Sigmoid colon (tissue), 7 donors: ENCODE results near the gene PRKAG2. TPM values are rescaled to one million over a fixed set of nuclear protein-coding genes. Genes with fewer than 3 reads are reported as not detected.

Source experiments
- DNase-seq: peaks from one replicate; pipeline ENCODE4 v3.0.0-alpha.2; 2019
- H3K27ac ChIP-seq, 4 donors: fragments of 200-600 bp; sonication (generic); one replicate each; pipeline ENCODE4 v1.5.1; 2016 to 2019; ENCODE audit warnings: mild to moderate bottlenecking in 1 of 4
- H3K27me3 ChIP-seq, 3 donors: fragments of 200-600 bp; sonication (generic); one replicate each; pipeline ENCODE4 v1.5.1; 2019; ENCODE audit warnings: mild to moderate bottlenecking in 1 of 3
- H3K36me3 ChIP-seq, 4 donors: fragments of 200-600 bp; sonication (generic); one replicate each; pipeline ENCODE4 v1.5.1; 2016 to 2019
- H3K4me1 ChIP-seq, 4 donors: fragments of 200-600 bp; sonication (generic); one replicate each; pipeline ENCODE4 v1.5.1; 2017 to 2019
- H3K4me3 ChIP-seq, 4 donors: fragments of 200-600 bp; sonication (generic); one replicate each; pipeline ENCODE4 v1.5.1; 2017 to 2019; ENCODE audit warnings: mild to moderate bottlenecking in 2 of 4, moderate library complexity in 1 of 4
- H3K9me3 ChIP-seq, 4 donors: fragments of 200-600 bp in 3 of 4; sonication (generic) in 3 of 4; one replicate each; pipeline versions ENCODE4 v1.5.1 to v1.6.1; 2013 to 2019
- EP300 ChIP-seq, 4 donors: sonication (generic); formaldehyde crosslinking; IDR thresholded peaks; one replicate each; pipeline ENCODE4 v1.6.1; 2017; ENCODE audit warnings: antibody characterized with exemption in 4 of 4
- POLR2A ChIP-seq, 2 donors: fragments of 450-650 bp; IDR thresholded peaks; one replicate each; pipeline ENCODE4 v1.6.1; 2016; ENCODE audit warnings: antibody characterized with exemption in 2 of 2, mild to moderate bottlenecking in 2 of 2, moderate library complexity in 2 of 2
- POLR2AphosphoS5 ChIP-seq, 4 donors: sonication (generic); formaldehyde crosslinking; IDR thresholded peaks; one replicate each; pipeline ENCODE4 v1.6.1; 2017; ENCODE audit warnings: antibody characterized with exemption in 4 of 4
- WGBS, 2 donors: extraction: QIAGEN DNeasy Blood & Tissue Kit; methylation state at CpG; one replicate each; pipeline ENCODE4 v1.1.7; 2013; 5-methylcytosine and 5-hydroxymethylcytosine counted together
- intact Hi-C: fragments of 100-400 bp; cut with DNase I; formaldehyde crosslinking; loops from one replicate; pipeline ENCODE4 v1.15.1; 2023
- polyA plus RNA-seq, 3 donors: library from polyadenylated mRNA; stranded (reverse); fragments of 200-250 nt; gene quantifications; one replicate each; pipeline ENCODE4 v1.2.3, GENCODE V29; 2013
- total RNA-seq, 4 donors: library from RNA; depleted of rRNA; stranded (reverse); fragments of >200 nt; gene quantifications; one replicate each; pipeline ENCODE4 v1.1.0, GENCODE V29; 2016
- TF ChIP-seq, protein P1 (sequence below), 4 experiments: fragments of 450-650 bp in 3 of 4; fragments of 200-600 bp in 1 of 4; IDR thresholded peaks; one replicate each; pipeline ENCODE4 v1.5.1; 2016 to 2019; ENCODE audit warnings: antibody characterized with exemption in 4 of 4, mild to moderate bottlenecking in 3 of 4, moderate library complexity in 2 of 4
- donor health status: healthy with polysubstance abuse.
- donor health status: Bipolar disorder and iron deficiency.
- donor health status: healthy.

The PRKAG2 gene
- total and polyA plus RNA-seq, 7 donors = 19.2 to 51.2 (median 37.1) TPM

DNA sequence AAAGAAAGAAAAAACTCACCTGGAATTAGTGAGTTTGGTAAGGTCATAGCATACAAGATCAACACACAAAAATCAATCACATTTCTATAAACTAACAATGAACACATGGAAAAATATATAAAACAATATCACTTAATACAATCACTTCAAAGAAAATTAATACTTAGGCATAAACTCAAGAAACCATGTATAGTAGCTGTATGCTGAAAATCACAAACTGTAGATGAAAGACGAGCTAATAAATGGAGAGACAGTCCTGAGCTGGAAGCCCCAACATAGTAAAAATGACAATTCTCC is 243.5 kb downstream of the PRKAG2 start:
- Histone ChIP-seq H3K4me1 (peaks cover 0 to 50% (median 43%) of the 10 kb centered on the region in 4 donors), H3K4me3 (no peak overlapping the region), H3K9me3 (peaks cover 0 to 4% (median 0%) of the 10 kb centered on the region in 4 donors), H3K36me3 (no peaks in the 10 kb centered on the region), H3K27ac (peak overlapping the region; percentile 94 to 97 (median 95)), H3K27me3 (no peaks in the 10 kb centered on the region)
- DNase-seq = no peak
- 97 to 100% methylated on average over 1 of the region's 1 CpG for whole genome bisulfite sequencing, 2 donors
- intact Hi-C loops = loop anchor here (2.0 to 5.0 kb wide), 2 partner anchors 104 to 113 kb away; no protein-coding TSS in a partner anchor
- TF ChIP-seq POLR2AphosphoS5 (IDR thresholded peaks at IDR 0.05) (no peak), EP300 (IDR thresholded peaks at IDR 0.05) (no peak), POLR2A (IDR thresholded peaks at IDR 0.05) (no peak)
- TF ChIP-seq, protein P1, sequence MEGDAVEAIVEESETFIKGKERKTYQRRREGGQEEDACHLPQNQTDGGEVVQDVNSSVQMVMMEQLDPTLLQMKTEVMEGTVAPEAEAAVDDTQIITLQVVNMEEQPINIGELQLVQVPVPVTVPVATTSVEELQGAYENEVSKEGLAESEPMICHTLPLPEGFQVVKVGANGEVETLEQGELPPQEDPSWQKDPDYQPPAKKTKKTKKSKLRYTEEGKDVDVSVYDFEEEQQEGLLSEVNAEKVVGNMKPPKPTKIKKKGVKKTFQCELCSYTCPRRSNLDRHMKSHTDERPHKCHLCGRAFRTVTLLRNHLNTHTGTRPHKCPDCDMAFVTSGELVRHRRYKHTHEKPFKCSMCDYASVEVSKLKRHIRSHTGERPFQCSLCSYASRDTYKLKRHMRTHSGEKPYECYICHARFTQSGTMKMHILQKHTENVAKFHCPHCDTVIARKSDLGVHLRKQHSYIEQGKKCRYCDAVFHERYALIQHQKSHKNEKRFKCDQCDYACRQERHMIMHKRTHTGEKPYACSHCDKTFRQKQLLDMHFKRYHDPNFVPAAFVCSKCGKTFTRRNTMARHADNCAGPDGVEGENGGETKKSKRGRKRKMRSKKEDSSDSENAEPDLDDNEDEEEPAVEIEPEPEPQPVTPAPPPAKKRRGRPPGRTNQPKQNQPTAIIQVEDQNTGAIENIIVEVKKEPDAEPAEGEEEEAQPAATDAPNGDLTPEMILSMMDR (IDR thresholded peaks at IDR 0.05) = no peak

DNA sequence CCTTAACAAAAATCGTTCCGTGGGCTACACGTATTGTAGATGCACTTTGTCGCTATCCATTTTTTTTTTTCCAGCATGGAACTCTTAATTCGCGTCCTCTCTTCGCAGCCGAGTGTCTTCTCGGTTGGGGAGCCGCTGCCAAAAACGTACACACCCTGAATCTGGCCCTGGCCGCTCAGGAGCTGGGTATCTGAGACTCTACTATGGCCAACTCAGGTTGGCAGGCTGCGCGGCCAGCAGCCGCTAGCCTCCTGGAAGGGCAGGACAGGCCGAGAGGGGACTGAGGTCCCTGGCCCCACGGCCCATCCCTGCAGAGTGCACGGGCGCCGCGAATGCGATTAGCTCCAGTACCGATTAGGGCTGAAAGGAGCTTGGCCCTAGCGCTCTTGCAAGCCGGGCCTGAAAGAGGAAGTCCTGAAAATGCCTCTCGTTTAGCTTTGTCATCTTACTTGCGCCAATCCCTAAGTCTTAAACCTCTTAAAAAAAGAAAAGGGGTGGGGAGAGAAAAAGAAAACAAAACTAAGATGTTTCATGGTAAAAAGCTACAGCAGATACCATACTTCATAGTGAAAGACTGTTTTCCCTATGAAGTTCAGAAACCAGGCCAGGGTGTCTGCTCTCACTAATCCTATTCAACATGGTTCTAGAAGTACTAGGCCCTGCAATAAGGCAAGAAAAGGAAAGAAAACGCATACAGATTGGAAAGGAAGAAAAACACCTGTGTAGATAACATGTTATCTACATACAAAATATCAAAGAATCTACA is 244.0 kb downstream of the PRKAG2 start:
- H3K27ac ChIP-seq = peak overlapping the region; percentile 94 to 97 (median 95)
- peak overlapping the region; percentile 25 to 86 (median 74) for H3K4me3 ChIP-seq
- DNase-seq = peak; percentile 73
- intact Hi-C loops = loop anchor here (1.0 to 5.0 kb wide), 3 partner anchors 104 to 173 kb away; no protein-coding TSS in a partner anchor
- no peaks in the 10 kb centered on the region for H3K27me3 ChIP-seq
- H3K36me3 ChIP-seq = no peaks in the 10 kb centered on the region
- peaks cover 0 to 49% (median 43%) of the 10 kb centered on the region in 4 donors for H3K4me1 ChIP-seq
- WGBS, 2 donors = 8 to 9% methylated on average over 28 of the region's 28 CpGs
- TF ChIP-seq POLR2A (IDR thresholded peaks at IDR 0.05) (no peak), POLR2AphosphoS5 (IDR thresholded peaks at IDR 0.05) (peak in 2 of 4 donors; percentile 11 to 55)
- peaks cover 0 to 4% (median 0%) of the 10 kb centered on the region in 4 donors for H3K9me3 ChIP-seq

GRCh38 chr7:151631953-151632749 is 244.8 kb downstream of the PRKAG2 start:
- Histone ChIP-seq H3K36me3 (no peaks in the 10 kb centered on the region), H3K27ac (peak overlapping the region; percentile 94 to 97 (median 95)), H3K9me3 (peaks cover 0 to 4% (median 0%) of the 10 kb centered on the region in 4 donors), H3K27me3 (no peaks in the 10 kb centered on the region), H3K4me1 (peaks cover 0 to 48% (median 40%) of the 10 kb centered on the region in 4 donors), H3K4me3 (peak overlapping the region; percentile 52 to 86 (median 74))
- WGBS, 2 donors = 1% methylated on average over 111 of the region's 111 CpGs
- TF ChIP-seq POLR2A (IDR thresholded peaks at IDR 0.05) = no peak
- peak in 2 of 4 donors; percentile 42 to 77 for TF ChIP-seq POLR2AphosphoS5 (IDR thresholded peaks at IDR 0.05)
- TF ChIP-seq EP300 (IDR thresholded peaks at IDR 0.05) = no peak
- TF ChIP-seq, protein P1 (IDR thresholded peaks at IDR 0.05) = peak in 1 of 4 experiments; percentile 15
- peak; percentile 87 for DNase-seq
- intact Hi-C loops = loop anchor here (1.0 to 5.0 kb wide), 4 partner anchors 105 to 172 kb away; no protein-coding TSS in a partner anchor

DNA sequence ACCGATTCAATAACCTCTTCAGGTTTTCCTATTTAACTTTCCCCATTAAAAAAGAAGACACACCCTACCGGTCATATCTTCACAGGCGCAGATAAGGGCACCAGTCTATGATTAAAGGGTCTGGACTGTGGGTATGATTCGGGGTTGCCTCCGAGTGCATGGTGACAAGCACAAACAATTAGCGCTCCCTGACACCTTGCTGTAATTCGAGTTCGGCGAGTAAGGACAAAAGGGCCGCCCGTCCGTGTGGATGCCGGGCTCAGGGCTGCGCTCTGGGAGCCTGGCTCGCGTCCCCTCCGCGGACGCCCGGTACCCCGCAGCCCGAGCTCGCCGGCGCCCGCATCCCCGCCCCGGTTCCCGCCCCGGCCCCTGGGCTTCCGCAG is 245.4 kb downstream of the PRKAG2 start:
- TF ChIP-seq, protein P1 (IDR thresholded peaks at IDR 0.05) = peak in 1 of 4 experiments; percentile 18
- no peak for TF ChIP-seq POLR2A (IDR thresholded peaks at IDR 0.05)
- Histone ChIP-seq H3K27ac (peak overlapping the region; percentile 94 to 97 (median 95)), H3K9me3 (peaks cover 0 to 4% (median 0%) of the 10 kb centered on the region in 4 donors), H3K4me3 (peak overlapping the region; percentile 52 to 86 (median 74)), H3K4me1 (peaks cover 0 to 51% (median 44%) of the 10 kb centered on the region in 4 donors), H3K36me3 (no peaks in the 10 kb centered on the region), H3K27me3 (no peaks in the 10 kb centered on the region)
- 1% methylated on average over 31 of the region's 31 CpGs for WGBS, 2 donors
- intact Hi-C loops = loop anchor here (2.0 to 5.0 kb wide), 2 partner anchors 106 to 127 kb away; no protein-coding TSS in a partner anchor
- peak; percentile 73 for DNase-seq
